UCSD-AML1 (cell line): Measurements from ENCODE around the gene SLC25A48.

Experiments
- DNase-seq: peaks from one replicate; lab custom pipeline; 2025; ENCODE audit not compliant: unreplicated experiment; lab: John Stamatoyannopoulos, UW

Gene SLC25A48

GRCh38 chr5:135880801-135881200 is 46.3 kb downstream of the SLC25A48 start:
- DNase-seq, result no peak

- no peak for DNase-seq
Measured at GRCh38 chr5:135881244-135881643, 46.8 kb downstream of the SLC25A48 start.

- no peak for DNase-seq
Measured at GRCh38 chr5:135881819-135882218, 47.4 kb downstream of the SLC25A48 start.

GRCh38 chr5:135883026-135883425 is 48.6 kb downstream of the SLC25A48 start:
- no peak for DNase-seq

- DNase-seq, result no peak
Measured at GRCh38 chr5:135883441-135883840, 49.0 kb downstream of the SLC25A48 start.

GRCh38 chr5:135885031-135885430 is 50.6 kb downstream of the SLC25A48 start:
- no peak for DNase-seq

GRCh38 chr5:135886136-135886535 is 51.7 kb downstream of the SLC25A48 start:
- no peak for DNase-seq

- peak; percentile 49 for DNase-seq
Measured at GRCh38 chr5:135887447-135887864, 53.0 kb downstream of the SLC25A48 start.

- no peak for DNase-seq
Measured at GRCh38 chr5:135887881-135888614, 53.6 kb downstream of the SLC25A48 start.

- no peak for DNase-seq
Measured at GRCh38 chr5:135890296-135890695, 55.8 kb downstream of the SLC25A48 start.

GRCh38 chr5:135890867-135891266 is 56.4 kb downstream of the SLC25A48 start:
- no peak for DNase-seq

- no peak for DNase-seq
Measured at GRCh38 chr5:135891268-135891667, 56.8 kb downstream of the SLC25A48 start.

GRCh38 chr5:135891791-135892190 is 57.3 kb downstream of the SLC25A48 start:
- DNase-seq, result no peak

GRCh38 chr5:135894276-135894675 is 59.8 kb downstream of the SLC25A48 start:
- no peak for DNase-seq

GRCh38 chr5:135894789-135895188 is 60.3 kb downstream of the SLC25A48 start:
- DNase-seq, result no peak

- DNase-seq, result no peak
Measured at GRCh38 chr5:135895474-135896006, 61.1 kb downstream of the SLC25A48 start, which contains the start of gene IL9. IL9 (minus strand) TSS chr5:135895841; CDS start chr5:135895816, 25 bp downstream.

- DNase-seq, result no peak
Measured at GRCh38 chr5:135898651-135899050, 64.2 kb downstream of the SLC25A48 start.

GRCh38 chr5:135900276-135900675 is 65.8 kb downstream of the SLC25A48 start:
- no peak for DNase-seq

- DNase-seq, result no peak
Measured at GRCh38 chr5:135901633-135902032, 67.2 kb downstream of the SLC25A48 start.

- DNase-seq, result no peak
Measured at GRCh38 chr5:135905144-135905543, 70.7 kb downstream of the SLC25A48 start.

- DNase-seq, result no peak
Measured at GRCh38 chr5:135913713-135914626, 79.5 kb downstream of the SLC25A48 start.
